ENCODE measurements around the gene TMPRSS3. TPM values are rescaled to one million over a fixed set of nuclear protein-coding genes. Genes with fewer than 3 reads are reported as not detected.

Gene TMPRSS3
- total RNA-seq, 6 experiments from 2014 or later: 0.22 to 0.97 (median 0.71) TPM

DNA sequence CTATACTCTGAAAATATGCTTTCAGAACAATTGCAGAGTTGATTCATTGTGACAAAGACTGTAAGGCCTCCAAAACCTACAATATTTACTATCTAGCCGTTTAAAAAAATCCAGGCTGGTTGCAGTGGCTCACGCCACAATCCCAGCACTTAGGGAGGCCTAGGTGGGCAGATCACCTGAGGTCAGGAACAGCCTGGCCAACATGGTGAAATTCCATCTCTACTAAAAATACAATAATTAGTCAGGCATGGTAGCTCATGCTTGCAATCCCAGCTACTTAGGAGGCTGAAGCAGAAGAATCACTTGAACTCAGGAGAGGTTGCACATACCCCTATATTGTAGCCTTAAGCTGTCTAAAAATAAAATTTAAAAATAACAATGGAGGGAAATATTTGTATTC lies 39.8 kb downstream of the TMPRSS3 start:
- ATAC-seq (no peak), DNase-seq (no peak)
- TF ChIP-seq, protein P1, sequence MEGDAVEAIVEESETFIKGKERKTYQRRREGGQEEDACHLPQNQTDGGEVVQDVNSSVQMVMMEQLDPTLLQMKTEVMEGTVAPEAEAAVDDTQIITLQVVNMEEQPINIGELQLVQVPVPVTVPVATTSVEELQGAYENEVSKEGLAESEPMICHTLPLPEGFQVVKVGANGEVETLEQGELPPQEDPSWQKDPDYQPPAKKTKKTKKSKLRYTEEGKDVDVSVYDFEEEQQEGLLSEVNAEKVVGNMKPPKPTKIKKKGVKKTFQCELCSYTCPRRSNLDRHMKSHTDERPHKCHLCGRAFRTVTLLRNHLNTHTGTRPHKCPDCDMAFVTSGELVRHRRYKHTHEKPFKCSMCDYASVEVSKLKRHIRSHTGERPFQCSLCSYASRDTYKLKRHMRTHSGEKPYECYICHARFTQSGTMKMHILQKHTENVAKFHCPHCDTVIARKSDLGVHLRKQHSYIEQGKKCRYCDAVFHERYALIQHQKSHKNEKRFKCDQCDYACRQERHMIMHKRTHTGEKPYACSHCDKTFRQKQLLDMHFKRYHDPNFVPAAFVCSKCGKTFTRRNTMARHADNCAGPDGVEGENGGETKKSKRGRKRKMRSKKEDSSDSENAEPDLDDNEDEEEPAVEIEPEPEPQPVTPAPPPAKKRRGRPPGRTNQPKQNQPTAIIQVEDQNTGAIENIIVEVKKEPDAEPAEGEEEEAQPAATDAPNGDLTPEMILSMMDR (IDR thresholded peaks at IDR 0.05): no peak
- TF ChIP-seq POLR2A (IDR thresholded peaks at IDR 0.05): no peak
- Histone ChIP-seq H3K36me3 (no peaks in the 10 kb centered on the region), H3K27ac (no peak overlapping the region), H3K4me1 (no peaks in the 10 kb centered on the region), H3K4me3 (no peak overlapping the region), H3K27me3 (no peaks in the 10 kb centered on the region), H3K9me3 (no peaks in the 10 kb centered on the region)
- 60% methylated on average over 2 of the region's 2 CpGs for WGBS (ENCODE audit: insufficient coverage, low coverage, low lambda C conversion rate, missing lambda C conversion rate)
- intact Hi-C loops (cut with DNase I): no loop called here

DNA sequence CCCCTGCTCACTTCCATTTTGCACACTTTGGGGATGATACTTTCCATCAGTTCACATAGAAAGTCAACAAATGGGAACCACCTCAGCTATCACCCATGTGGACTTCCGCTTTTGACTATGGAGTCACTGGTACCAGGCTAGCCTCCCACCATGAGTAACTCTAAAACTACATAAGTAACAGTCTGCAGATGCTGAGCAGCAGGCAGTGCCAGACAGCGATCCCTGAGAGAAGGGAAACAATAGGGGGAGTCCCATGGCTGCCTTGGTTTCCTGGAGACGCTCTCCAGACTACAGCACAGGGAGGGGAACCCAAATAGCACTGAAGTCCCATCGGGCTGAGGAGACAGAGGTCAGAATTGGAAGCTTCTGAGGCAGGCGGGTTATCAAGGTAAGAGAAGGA lies 42.2 kb downstream of the TMPRSS3 start:
- intact Hi-C loops (cut with DNase I): no loop called here
- H3K36me3 ChIP-seq: no peaks in the 10 kb centered on the region
- no peak for DNase-seq
- no peaks in the 10 kb centered on the region for H3K4me1 ChIP-seq
- TF ChIP-seq POLR2A (IDR thresholded peaks at IDR 0.05): no peak
- TF ChIP-seq, protein P1 (IDR thresholded peaks at IDR 0.05): no peak
- H3K9me3 ChIP-seq: no peaks in the 10 kb centered on the region
- ATAC-seq: no peak
- no peak overlapping the region for H3K4me3 ChIP-seq
- no peak overlapping the region for H3K27ac ChIP-seq
- 80% methylated on average over 4 of the region's 5 CpGs for WGBS (ENCODE audit: insufficient coverage, low coverage, low lambda C conversion rate, missing lambda C conversion rate)
- no peaks in the 10 kb centered on the region for H3K27me3 ChIP-seq

DNA sequence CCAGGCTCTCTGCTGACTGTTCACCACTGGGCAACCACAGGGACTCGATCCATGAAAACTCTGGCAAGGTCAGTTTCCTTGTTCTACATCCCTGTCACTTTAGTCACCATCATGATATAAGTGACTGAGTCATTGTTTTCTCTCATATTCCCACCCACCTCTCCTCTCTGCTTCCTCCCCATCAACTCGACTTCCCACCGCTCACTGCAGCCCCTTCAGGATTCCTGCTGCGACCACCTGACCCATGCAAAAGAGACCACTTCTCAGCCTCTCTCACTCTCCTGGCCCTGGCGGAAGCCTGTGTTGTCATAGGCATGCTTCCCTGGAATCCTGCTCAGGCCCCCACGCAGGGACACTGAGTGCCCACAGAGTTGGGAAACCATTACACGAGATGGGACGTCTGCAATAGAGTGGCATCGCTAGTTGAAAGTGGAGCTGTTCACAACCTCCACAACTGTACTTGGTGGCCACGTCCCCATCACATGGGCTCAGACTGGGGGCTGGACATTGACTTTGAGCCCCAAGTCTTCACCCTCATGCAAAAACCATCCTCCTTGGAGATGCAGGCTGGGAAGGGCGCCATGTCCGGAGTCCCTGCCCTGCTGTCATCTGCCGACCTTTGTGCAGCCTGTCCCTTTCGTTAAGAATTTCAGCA lies 43.3 kb downstream of the TMPRSS3 start:
- intact Hi-C loops (cut with DNase I): no loop called here
- H3K36me3 ChIP-seq: no peaks in the 10 kb centered on the region
- no peak overlapping the region for H3K4me3 ChIP-seq
- ATAC-seq: no peak
- no peak for TF ChIP-seq POLR2A (IDR thresholded peaks at IDR 0.05)
- TF ChIP-seq, protein P1 (IDR thresholded peaks at IDR 0.05): no peak
- no peaks in the 10 kb centered on the region for H3K4me1 ChIP-seq
- DNase-seq: no peak
- WGBS (ENCODE audit: insufficient coverage, low coverage, low lambda C conversion rate, missing lambda C conversion rate): 87% methylated on average over 8 of the region's 14 CpGs
- H3K27ac ChIP-seq: no peak overlapping the region
- H3K9me3 ChIP-seq: no peaks in the 10 kb centered on the region
- no peaks in the 10 kb centered on the region for H3K27me3 ChIP-seq

DNA sequence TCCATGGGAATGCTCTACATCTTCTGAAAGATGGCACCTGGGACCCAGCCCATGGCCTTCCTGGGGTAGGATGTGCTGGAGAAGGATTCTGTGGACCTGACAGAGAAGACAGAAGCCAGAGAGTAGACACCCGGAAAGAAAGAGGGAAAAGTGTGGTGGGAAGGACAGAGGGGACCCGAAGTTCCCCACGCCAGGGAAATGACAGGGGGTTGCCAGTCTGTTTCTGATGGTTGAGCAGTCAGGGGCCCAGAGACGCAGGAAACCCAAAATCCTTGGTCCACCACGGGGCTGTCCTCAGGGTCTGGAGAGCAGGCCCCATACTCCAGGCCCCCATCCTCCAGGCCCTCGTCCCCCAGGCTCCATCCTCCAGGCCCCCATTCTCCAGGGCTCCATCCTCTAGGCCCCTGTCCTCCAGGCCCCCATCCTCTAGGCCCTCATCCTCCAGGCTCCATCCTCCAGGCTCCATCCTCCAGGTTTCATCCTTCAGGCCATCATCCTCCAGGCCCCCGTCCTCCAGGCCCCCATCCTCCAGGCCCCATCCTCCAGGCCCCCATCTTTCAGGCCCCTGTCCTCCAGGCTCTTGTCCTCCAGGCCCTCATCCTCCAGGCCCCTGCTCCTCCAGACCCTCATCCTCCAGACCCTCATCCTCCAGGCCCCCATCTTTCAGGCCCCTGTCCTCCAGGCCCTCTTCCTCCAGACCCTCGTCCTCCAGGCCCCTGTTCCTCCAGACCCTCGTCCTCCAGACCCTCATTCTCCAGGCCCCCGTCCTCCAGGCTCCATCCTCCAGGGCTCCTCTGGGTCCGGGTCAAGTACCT lies 44.0 kb downstream of the TMPRSS3 start:
- Histone ChIP-seq H3K4me1 (no peaks in the 10 kb centered on the region), H3K27me3 (no peaks in the 10 kb centered on the region), H3K27ac (no peak overlapping the region), H3K36me3 (no peaks in the 10 kb centered on the region), H3K4me3 (no peak overlapping the region), H3K9me3 (no peaks in the 10 kb centered on the region)
- 47% methylated on average over 8 of the region's 11 CpGs for WGBS (ENCODE audit: insufficient coverage, low coverage, low lambda C conversion rate, missing lambda C conversion rate)
- no peak for TF ChIP-seq POLR2A (IDR thresholded peaks at IDR 0.05)
- TF ChIP-seq, protein P1 (IDR thresholded peaks at IDR 0.05): no peak
- peak in 1 of 3 donors; percentile 39 for DNase-seq
- no peak for ATAC-seq
- intact Hi-C loops (cut with DNase I): no loop called here
